SHP77 treated with DMSO at 0.1 percent for 48 hours (cell line): ENCODE results near the gene AKAP1.
A peak's percentile ranks its signal among the peaks of the same experiment; 100 is the strongest.

Experiments
- DNase-seq: peaks from one replicate; lab custom pipeline; 2025; lab: John Stamatoyannopoulos, UW

Gene AKAP1

GRCh38 chr17:57130708-57131461 lies 45.8 kb downstream of the AKAP1 start:
- no peak for DNase-seq

DNA sequence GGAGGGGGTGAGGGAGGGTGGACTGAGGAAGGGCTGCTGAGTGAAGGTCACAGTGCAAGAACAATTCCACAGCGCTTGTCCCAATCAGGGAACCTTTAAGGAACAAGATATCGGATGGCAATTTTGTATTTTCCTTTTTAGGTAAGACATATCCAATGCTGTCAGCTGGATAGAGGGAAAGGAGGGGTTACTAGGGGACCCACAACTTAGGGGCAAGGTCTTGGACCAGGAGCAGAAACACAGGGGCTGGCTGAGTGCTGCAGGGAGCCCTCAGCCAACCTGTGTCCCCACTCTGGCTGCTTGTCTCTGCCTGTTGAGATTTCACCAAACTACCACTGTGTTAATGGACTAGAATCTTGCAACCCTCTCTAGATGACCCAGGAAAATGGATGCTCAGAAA lies 47.6 kb downstream of the AKAP1 start:
- DNase-seq, result no peak

DNA sequence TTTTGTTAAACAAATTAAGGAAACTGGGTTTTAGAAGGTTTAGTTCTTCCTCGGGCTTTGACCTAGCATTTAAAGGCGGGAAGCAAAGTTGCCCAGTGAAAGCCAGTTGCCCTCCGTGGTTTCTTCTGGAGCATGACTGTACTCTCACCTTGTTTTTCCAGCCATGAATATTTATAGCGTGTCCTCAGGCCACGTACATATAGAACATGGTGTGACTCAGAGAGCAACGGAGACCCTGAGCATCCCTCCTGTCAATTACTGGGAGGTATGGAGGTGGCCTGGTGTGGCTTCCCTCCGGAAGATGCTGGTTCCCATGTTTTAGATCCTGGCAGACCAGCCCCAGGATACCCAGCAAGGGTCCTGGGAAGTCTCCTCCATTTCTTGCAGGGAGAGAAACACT lies 48.4 kb downstream of the AKAP1 start:
- DNase-seq, result no peak

- DNase-seq, result no peak
Measured at GRCh38 chr17:57135026-57135788, 50.2 kb downstream of the AKAP1 start.

DNA sequence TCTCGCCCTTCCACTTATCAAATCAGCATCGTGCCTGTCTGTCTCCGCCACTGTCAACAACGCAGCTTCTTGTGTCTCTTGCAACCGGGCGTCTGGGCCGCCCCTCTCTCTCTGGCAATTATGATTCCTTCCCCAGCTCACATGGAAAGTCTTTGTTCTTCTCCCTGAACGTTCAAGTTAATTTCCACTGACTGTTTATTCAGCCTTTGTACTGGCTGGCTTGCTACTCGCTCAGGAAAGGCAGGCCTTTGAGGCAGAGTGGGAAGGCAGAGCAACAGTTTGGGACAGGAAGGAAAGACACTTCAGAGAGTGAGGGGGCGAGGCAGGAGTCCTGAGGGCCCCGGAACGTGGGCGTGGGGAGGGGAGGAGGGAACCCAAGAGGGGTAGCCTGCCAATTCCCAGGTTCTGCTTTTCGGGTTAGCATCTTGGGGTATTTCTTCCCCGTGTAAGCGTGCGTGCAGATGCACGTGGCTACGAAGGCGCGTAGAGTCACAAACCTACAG lies 50.8 kb downstream of the AKAP1 start:
- DNase-seq, result peak; percentile 29

GRCh38 chr17:57136355-57136754 lies 51.3 kb downstream of the AKAP1 start:
- DNase-seq, result no peak

- DNase-seq, result no peak
Measured at GRCh38 chr17:57138030-57138911, 53.2 kb downstream of the AKAP1 start.

DNA sequence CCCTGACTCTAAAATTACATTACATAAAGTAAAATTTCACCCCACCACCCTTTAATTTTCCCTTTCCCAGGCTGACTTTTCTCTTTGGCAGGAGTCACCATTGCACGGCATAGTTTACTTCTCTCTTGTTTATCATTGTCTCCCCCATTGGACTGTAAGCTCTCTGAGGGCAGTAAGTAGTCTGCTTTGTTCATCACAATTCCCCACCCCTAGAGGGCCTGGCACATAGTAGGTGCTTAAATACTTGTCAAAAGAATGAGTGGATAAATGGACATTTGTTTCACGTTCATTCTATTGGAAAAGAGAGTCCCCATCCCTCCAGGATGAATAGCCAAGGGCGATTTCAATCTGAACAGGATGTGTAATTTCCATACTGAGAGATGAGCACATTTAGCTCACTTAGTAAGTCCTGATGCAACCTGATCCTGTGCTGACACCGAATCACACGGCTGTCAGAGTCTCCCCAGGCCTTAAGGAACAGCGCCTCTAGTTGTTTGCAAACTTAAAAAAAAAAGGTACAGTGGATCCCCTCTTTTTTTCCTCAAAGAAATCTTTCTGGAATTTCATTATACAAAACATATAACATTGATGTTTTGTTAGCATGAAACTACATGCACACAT lies 54.0 kb downstream of the AKAP1 start:
- no peak for DNase-seq

GRCh38 chr17:57140316-57140715 lies 55.3 kb downstream of the AKAP1 start:
- no peak for DNase-seq

DNA sequence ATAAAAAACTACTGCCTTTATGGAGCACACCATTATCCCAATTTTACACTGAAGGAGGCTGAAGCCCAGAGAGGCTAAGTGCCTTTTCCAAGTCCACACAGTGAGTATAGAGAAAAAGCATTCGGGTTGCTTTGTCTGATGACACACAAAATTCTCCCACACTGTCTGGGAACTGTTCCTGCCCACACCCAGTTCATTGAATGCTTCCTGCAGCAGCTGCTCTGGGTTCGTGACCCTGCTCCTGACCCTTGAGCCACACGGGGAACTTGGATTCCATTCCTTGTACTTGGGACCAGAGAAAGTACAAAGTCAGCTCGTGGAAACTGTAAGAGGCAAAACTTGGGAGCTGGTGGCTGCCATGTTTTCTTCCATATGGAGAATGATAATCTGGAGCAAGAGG lies 57.9 kb downstream of the AKAP1 start:
- DNase-seq, result no peak

DNA sequence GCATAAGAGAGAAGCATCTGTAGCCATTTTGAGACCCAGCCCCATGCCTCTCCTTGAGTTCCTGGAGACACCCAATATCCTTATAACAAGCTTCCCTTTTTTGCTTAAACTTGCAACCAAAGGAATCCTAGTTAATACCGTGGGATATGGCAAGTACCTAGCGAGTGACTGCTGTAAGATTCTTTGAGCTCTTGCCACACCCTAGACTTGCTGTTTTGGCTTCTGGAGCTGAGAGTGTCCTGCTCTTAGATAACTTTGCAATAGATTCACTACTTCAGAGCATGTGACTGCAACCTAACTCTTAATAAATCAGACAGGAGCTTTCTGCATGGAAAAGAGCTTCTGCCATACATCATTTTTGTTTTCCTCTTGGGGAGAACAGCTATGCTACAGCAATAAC lies 58.3 kb downstream of the AKAP1 start:
- no peak for DNase-seq

GRCh38 chr17:57143919-57144318 lies 58.9 kb downstream of the AKAP1 start:
- no peak for DNase-seq

- no peak for DNase-seq
Measured at GRCh38 chr17:57144567-57144966, 59.5 kb downstream of the AKAP1 start.

- DNase-seq, result no peak
Measured at GRCh38 chr17:57145347-57145746, 60.3 kb downstream of the AKAP1 start.

- DNase-seq, result no peak
Measured at GRCh38 chr17:57146273-57146672, 61.2 kb downstream of the AKAP1 start.

- no peak for DNase-seq
Measured at GRCh38 chr17:57151798-57152197, 66.8 kb downstream of the AKAP1 start.

DNA sequence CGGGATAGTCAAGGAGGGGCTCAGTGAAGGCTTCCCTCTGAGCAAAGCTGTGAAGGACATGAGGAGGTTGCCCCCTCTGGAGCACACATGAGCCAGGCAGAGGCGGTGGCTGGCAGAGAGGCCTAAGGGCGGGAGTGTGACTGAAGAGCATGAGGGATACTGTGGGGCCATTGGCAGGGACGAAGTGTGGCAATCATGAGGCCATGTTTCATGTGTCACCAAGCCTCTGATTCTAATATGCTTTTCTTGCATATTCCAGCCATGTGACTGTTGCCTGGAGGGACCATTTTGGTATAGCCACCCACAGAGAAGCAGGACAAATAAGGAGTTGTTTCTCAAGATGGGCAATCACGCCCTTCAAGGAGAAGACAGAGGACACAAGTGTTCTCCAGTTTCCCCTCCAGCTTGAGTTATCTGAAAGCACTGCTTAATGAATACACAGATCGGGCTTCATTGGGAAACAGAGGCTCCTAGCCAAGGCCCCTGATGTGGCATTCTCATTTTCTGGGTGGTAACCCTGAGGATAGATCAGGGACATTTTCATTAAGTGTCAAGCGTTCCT lies 68.0 kb downstream of the AKAP1 start:
- no peak for DNase-seq

- no peak for DNase-seq
Measured at GRCh38 chr17:57154921-57155320, 69.9 kb downstream of the AKAP1 start.

- DNase-seq, result no peak
Measured at GRCh38 chr17:57158325-57158724, 73.3 kb downstream of the AKAP1 start.

GRCh38 chr17:57158795-57159194 lies 73.7 kb downstream of the AKAP1 start:
- no peak for DNase-seq

- DNase-seq, result no peak
Measured at GRCh38 chr17:57160624-57161023, 75.6 kb downstream of the AKAP1 start.

DNA sequence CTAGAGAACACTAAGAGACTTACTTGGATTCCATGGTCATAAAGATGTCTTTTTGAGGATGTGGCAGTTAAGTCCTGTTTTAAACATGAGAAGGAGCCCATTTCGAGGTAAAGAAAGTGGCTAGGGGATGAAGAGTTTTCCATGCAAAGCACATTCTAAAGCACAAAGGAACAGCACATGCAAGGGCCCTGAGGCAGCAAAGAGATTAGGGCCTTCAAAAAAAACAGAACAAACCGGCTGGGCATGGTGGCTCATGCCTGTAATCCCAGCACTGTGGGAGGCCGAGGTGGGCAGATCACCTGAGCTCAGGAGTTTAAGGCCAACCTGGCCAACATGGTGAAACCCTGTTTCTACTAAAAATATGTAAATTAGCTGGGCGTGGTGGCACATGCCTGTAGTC lies 79.8 kb downstream of the AKAP1 start:
- DNase-seq, result no peak
